Liver (tissue), 9 donors: Measurements from ENCODE around the gene DRD4. TPM values are rescaled to one million over a fixed set of nuclear protein-coding genes. Genes with fewer than 3 reads are reported as not detected.

Source experiments
- DNase-seq: peaks from one replicate; pipeline ENCODE4 v3.0.0-alpha.2; 2017; ENCODE audit warnings: low spot score
- H3K27ac ChIP-seq, 2 donors: one replicate each; pipeline ENCODE4 v1.7.0; 2013; ENCODE audit warnings: inconsistent platforms in 2 of 2, low read length in 2 of 2, control low read depth in 1 of 2, low read depth in 1 of 2, mild to moderate bottlenecking in 1 of 2
- H3K27me3 ChIP-seq, 4 donors: one replicate each; pipeline versions ENCODE4 v1.6.1 to v1.7.0; 2013; ENCODE audit warnings: low read length in 3 of 4, inconsistent platforms in 1 of 4, mild to moderate bottlenecking in 1 of 4, moderate library complexity in 1 of 4; ENCODE audit not compliant: control insufficient read depth in 4 of 4, insufficient read depth in 4 of 4
- H3K36me3 ChIP-seq, 4 donors: one replicate each; pipeline versions ENCODE4 v1.6.1 to v1.7.0; 2013; ENCODE audit warnings: low read length in 3 of 4, mild to moderate bottlenecking in 3 of 4, low read depth in 1 of 4, moderate library complexity in 1 of 4; ENCODE audit not compliant: control insufficient read depth in 4 of 4, insufficient read depth in 3 of 4
- H3K4me1 ChIP-seq, 4 donors: one replicate each; pipeline versions ENCODE4 v1.6.1 to v1.7.0; 2013; ENCODE audit warnings: low read length in 3 of 4, mild to moderate bottlenecking in 3 of 4, moderate library complexity in 1 of 4; ENCODE audit not compliant: control insufficient read depth in 4 of 4, insufficient read depth in 4 of 4
- H3K4me3 ChIP-seq, 3 donors: one replicate each; pipeline versions ENCODE4 v1.6.1 to v1.7.0; 2013; ENCODE audit warnings: low read length in 3 of 3, control low read depth in 1 of 3, low read depth in 1 of 3, mild to moderate bottlenecking in 1 of 3
- H3K9ac ChIP-seq, 2 donors: one replicate each; pipeline ENCODE4 v1.7.0; 2013; ENCODE audit warnings: low read length in 2 of 2, mild to moderate bottlenecking in 2 of 2, moderate library complexity in 2 of 2, control low read depth in 1 of 2, low read depth in 1 of 2
- H3K9me3 ChIP-seq, 4 donors: one replicate each; pipeline versions ENCODE4 v1.6.1 to v1.7.0; 2013; ENCODE audit warnings: low read length in 3 of 4; ENCODE audit not compliant: control insufficient read depth in 4 of 4
- EGR1 ChIP-seq, 2 donors: IDR thresholded peaks; 2 replicates each; pipeline ENCODE4 v1.6.1; 2016 to 2018; ENCODE audit warnings: antibody characterized with exemption in 2 of 2, low read depth in 2 of 2
- FOXA1 ChIP-seq: IDR thresholded peaks from 2 replicates; pipeline ENCODE4 v1.6.1; 2016; ENCODE audit warnings: antibody characterized with exemption
- GABPA ChIP-seq, 2 donors: IDR thresholded peaks in 1 of 2; conservative IDR thresholded peaks in 1 of 2; 2 replicates each; pipeline ENCODE4 v1.6.1; 2016; ENCODE audit warnings: antibody characterized with exemption in 2 of 2, mild to moderate bottlenecking in 1 of 2, moderate library complexity in 1 of 2
- HNF4G ChIP-seq: IDR thresholded peaks from 2 replicates; pipeline ENCODE4 v1.6.1; 2016; ENCODE audit warnings: antibody characterized with exemption
- JUND ChIP-seq, 2 donors: IDR thresholded peaks; 2 replicates each; pipeline ENCODE4 v1.6.1; 2016; ENCODE audit warnings: antibody characterized with exemption in 2 of 2
- MAX ChIP-seq: IDR thresholded peaks from 2 replicates; pipeline ENCODE4 v1.6.1; 2016; ENCODE audit warnings: antibody characterized with exemption
- NR2F2 ChIP-seq: IDR thresholded peaks from 2 replicates; pipeline ENCODE4 v1.6.1; 2016; ENCODE audit warnings: antibody characterized with exemption
- RAD21 ChIP-seq, 2 donors: IDR thresholded peaks; 2 replicates each; pipeline ENCODE4 v1.6.1; 2016; ENCODE audit warnings: antibody characterized with exemption in 2 of 2, mild to moderate bottlenecking in 2 of 2
- REST ChIP-seq: IDR thresholded peaks from 2 replicates; pipeline ENCODE4 v1.6.1; 2016; ENCODE audit warnings: antibody characterized with exemption, mild to moderate bottlenecking
- RXRA ChIP-seq, 2 donors: IDR thresholded peaks; 2 replicates each; pipeline ENCODE4 v1.6.1; 2017 to 2018; ENCODE audit warnings: antibody characterized with exemption in 2 of 2, mild to moderate bottlenecking in 1 of 2
- SP1 ChIP-seq: IDR thresholded peaks from 2 replicates; pipeline ENCODE4 v1.6.1; 2018; ENCODE audit warnings: antibody characterized with exemption, mild to moderate bottlenecking
- TAF1 ChIP-seq: conservative IDR thresholded peaks from 2 replicates; pipeline ENCODE4 v1.6.1; 2016; ENCODE audit warnings: antibody characterized with exemption, mild to moderate bottlenecking
- YY1 ChIP-seq: IDR thresholded peaks from 2 replicates; pipeline ENCODE4 v1.6.1; 2016; ENCODE audit warnings: antibody characterized with exemption, mild to moderate bottlenecking
- WGBS: extraction: QIAGEN DNeasy Blood & Tissue Kit; methylation state at CpG from one replicate; pipeline ENCODE4 v1.1.7; 2013; 5-methylcytosine and 5-hydroxymethylcytosine counted together
- polyA plus RNA-seq, 2 donors: library from polyadenylated mRNA; stranded (reverse) in 1 of 2; unstranded in 1 of 2; fragments of 200-250 nt in 1 of 2; fragments of >200 nt in 1 of 2; fragmentation: Nextera tagmentation in 1 of 2; extraction: Ambion mirVana in 1 of 2; gene quantifications; one replicate each; pipeline versions ENCODE4 v1.2.1 to v1.2.3, GENCODE V29; 2013 to 2015
- total RNA-seq, 2 donors: library from RNA; depleted of rRNA; stranded (reverse); fragments of >200 nt; gene quantifications; one replicate each; pipeline ENCODE4 v1.2.3, GENCODE V29; 2014
- TF ChIP-seq, protein P1 (sequence below): IDR thresholded peaks from 2 replicates; pipeline ENCODE4 v1.6.1; 2016; ENCODE audit warnings: antibody characterized with exemption
- donor health status: healthy.
- donor health status: healthy.
- donor health status: healthy.
- donor health status: healthy.
- donor health status: healthy.

DRD4 gene
- total and polyA plus RNA-seq, 4 donors = not detected

DNA sequence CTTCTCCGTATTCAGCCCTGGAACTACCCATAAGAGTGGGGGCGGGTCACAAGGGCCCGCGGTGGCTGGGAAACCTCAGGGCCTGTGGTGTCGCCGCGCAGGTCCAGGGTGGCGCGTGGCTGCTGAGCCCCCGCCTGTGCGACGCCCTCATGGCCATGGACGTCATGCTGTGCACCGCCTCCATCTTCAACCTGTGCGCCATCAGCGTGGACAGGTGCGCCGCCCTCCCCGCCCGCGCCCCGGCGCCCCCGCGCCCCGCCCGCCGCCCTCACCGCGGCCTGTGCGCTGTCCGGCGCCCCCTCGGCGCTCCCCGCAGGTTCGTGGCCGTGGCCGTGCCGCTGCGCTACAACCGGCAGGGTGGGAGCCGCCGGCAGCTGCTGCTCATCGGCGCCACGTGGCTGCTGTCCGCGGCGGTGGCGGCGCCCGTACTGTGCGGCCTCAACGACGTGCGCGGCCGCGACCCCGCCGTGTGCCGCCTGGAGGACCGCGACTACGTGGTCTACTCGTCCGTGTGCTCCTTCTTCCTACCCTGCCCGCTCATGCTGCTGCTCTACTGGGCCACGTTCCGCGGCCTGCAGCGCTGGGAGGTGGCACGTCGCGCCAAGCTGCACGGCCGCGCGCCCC lies 2.4 kb downstream of the DRD4 start:
- H3K36me3 ChIP-seq = peaks cover 0 to 7% (median 2%) of the 10 kb centered on the region in 4 donors
- no peak overlapping the region for H3K27ac ChIP-seq
- 49% methylated on average over 80 of the region's 80 CpGs for WGBS
- H3K9ac ChIP-seq = no peak overlapping the region
- H3K4me1 ChIP-seq = peaks cover 3 to 20% (median 7%) of the 10 kb centered on the region in 4 donors
- H3K4me3 ChIP-seq = no peak overlapping the region
- TF ChIP-seq SP1 (no peak), EGR1 (IDR thresholded peaks at IDR 0.05; ENCODE audit: low read depth in 2 of 2) (no peak), GABPA (IDR thresholded peaks at IDR 0.05 in 1 of 2, conservative IDR thresholded peaks at IDR 0.05 in 1 of 2) (no peak), NR2F2 (no peak)
- no peaks in the 10 kb centered on the region for H3K9me3 ChIP-seq
- H3K27me3 ChIP-seq = no peaks in the 10 kb centered on the region
- no peak for DNase-seq

DNA sequence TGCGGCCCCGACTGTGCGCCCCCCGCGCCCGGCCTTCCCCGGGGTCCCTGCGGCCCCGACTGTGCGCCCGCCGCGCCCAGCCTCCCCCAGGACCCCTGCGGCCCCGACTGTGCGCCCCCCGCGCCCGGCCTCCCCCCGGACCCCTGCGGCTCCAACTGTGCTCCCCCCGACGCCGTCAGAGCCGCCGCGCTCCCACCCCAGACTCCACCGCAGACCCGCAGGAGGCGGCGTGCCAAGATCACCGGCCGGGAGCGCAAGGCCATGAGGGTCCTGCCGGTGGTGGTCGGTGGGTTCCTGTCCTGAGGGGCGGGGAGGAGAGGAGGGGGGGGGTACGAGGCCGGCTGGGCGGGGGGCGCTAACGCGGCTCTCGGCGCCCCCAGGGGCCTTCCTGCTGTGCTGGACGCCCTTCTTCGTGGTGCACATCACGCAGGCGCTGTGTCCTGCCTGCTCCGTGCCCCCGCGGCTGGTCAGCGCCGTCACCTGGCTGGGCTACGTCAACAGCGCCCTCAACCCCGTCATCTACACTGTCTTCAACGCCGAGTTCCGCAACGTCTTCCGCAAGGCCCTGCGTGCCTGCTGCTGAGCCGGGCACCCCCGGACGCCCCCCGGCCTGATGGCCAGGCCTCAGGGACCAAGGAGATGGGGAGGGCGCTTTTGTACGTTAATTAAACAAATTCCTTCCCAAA lies 3.1 kb downstream of the DRD4 start:
- no peak overlapping the region for H3K27ac ChIP-seq
- TF ChIP-seq RXRA (IDR thresholded peaks at IDR 0.05) (no peak), TAF1 (no peak), SP1 (no peak), JUND (IDR thresholded peaks at IDR 0.05) (no peak), REST (no peak), FOXA1 (no peak), YY1 (no peak), HNF4G (no peak), GABPA (IDR thresholded peaks at IDR 0.05 in 1 of 2, conservative IDR thresholded peaks at IDR 0.05 in 1 of 2) (no peak), MAX (no peak), EGR1 (IDR thresholded peaks at IDR 0.05; ENCODE audit: low read depth in 2 of 2) (no peak), RAD21 (IDR thresholded peaks at IDR 0.05) (no peak)
- TF ChIP-seq, protein P1, sequence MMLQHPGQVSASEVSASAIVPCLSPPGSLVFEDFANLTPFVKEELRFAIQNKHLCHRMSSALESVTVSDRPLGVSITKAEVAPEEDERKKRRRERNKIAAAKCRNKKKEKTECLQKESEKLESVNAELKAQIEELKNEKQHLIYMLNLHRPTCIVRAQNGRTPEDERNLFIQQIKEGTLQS = no peak
- H3K36me3 ChIP-seq = peaks cover 0 to 7% (median 2%) of the 10 kb centered on the region in 4 donors
- no peak overlapping the region for H3K4me3 ChIP-seq
- H3K27me3 ChIP-seq = no peaks in the 10 kb centered on the region
- H3K9me3 ChIP-seq = no peaks in the 10 kb centered on the region
- H3K4me1 ChIP-seq = peaks cover 3 to 20% (median 7%) of the 10 kb centered on the region in 4 donors
- no peak overlapping the region for H3K9ac ChIP-seq
- DNase-seq = no peak
- WGBS = 54% methylated on average over 69 of the region's 69 CpGs
